NCI-H187 treated with DMSO at 0.1 percent for 48 hours (cell line): ENCODE measurements around the gene HOXA2.

Experiments
- DNase-seq: peaks from one replicate; lab custom pipeline; 2025; lab: John Stamatoyannopoulos, UW

Gene HOXA2

GRCh38 chr7:27098578-27099451 lies 3.7 kb downstream of the HOXA2 start:
- no peak for DNase-seq

DNA sequence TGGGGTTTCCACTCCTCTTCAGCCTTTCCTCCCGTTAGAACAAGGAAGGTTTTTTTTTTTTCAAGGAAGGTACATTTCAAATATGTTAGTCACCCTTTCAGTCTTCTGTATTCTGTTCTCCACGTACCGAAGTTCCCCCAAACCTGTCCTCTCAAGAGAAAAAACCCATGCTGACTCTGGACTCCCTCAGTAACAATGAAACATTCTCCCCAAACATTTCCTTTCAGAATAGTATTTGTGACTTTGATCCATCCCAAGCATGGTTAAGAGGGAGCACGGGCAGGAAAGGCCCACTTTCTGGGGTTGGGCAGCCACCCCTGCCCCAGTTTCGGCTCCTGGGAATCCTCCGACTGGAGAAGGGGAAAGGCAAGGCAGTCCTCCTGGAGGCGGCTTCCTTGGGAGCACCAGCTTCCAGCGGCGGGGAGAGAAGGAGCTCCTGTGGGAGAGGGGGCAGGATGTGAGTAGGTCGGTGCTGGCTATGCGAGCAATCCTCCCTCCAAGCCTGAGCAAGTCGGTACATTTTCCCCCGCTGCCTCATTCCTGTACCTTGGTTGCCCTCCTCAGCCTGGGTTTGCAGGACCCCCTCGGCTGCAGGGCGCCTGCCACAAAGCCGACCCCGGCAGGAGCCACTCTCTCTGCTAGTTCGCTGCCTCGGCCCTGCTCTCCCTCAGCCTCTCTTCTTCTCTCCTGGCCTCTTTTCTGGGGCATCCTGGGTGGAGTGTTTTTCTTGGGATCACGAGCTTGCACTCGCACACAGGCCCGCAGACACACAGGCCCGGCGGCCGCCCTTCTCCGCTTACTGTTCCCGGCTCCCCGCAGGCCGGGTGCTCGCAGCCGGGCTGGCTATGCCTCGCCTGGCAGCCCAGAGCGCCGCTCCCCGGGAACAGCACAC lies 4.6 kb downstream of the HOXA2 start:
- DNase-seq = no peak

GRCh38 chr7:27096768-27097514 lies 5.5 kb downstream of the HOXA2 start:
- no peak for DNase-seq

DNA sequence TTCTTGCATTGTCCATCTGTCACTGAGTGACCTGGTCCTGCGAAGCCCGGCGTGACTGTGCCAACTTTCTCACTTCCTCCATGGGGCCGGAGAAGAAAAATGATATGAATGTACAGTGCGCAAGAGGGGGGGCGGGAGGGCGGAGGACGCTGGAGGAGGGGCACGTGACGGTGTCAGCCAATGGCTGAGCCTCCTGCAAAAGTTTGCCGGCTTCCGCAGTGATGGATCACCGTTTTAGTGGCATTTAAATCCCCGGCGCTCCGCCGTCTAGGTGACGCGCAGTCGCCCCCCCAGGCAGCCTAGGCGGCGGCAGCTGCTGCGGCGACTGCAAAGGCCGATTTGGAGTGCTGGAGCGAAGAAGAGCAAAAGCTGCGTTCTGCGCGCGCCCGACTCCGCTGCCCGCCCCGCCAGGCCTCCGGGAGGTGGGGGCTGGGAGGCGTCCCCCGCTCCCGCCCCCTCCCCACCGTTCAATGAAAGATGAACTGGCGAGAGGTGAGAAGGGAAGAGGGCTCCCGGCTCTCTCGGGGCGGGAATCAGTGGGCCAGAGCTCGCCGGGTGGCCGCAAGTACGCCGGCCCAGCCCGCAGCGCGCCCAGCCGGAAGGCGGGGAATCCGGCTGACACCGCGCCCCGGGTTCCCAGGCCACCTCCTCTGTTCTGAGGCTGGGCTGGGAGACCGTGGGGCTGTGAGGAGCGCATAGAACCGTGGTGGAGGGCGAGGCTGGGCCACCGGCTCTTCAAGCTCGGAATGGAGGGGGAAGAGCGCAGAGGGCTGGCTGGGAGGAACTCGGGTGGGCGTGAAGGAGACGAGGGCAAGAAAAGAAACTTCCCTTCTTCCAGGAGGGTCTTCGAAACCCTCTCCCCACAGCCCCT lies 6.4 kb downstream of the HOXA2 start, which contains the start of gene HOXA1:
Gene HOXA1, minus strand, starts transcription at position 104 of the 871 bp plus-strand sequence. Its CDS starts 88 bp downstream, at position 16.
- DNase-seq = peak; percentile 44

- DNase-seq = no peak
Measured at GRCh38 chr7:27095050-27095896, 7.2 kb downstream of the HOXA2 start.

DNA sequence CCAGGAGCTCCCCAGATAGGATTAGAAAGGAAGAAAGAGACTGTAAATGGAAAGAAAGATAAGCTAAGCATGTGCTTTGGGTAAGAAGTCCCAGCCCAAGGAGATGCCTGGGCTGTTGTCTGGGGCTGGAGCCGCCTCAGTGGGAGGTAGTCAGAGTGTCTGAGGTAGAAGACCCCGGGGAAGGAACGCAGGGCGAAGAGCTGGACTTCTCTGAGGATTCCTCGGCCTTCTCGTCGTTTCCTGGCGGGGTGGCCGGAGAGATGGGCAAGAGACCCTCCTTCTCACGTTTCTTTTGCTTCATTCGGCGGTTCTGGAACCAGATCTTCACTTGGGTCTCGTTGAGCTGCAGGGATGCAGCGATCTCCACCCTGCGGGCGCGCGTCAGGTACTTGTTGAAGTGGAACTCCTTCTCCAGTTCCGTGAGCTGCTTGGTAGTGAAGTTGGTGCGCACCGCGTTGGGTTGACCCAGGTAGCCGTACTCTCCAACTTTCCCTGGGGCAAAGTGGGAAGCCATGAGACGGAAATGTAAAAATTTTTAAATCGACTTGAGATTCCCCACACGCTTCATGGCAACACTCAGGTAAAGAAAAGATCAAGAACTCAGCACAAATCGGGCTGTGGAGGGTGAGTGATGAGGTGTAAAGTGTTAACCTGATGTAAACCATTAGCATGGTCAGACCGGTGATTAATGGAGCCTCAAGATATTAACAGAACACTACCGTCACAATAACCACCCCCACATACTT lies 8.0 kb downstream of the HOXA2 start:
- no peak for DNase-seq

DNA sequence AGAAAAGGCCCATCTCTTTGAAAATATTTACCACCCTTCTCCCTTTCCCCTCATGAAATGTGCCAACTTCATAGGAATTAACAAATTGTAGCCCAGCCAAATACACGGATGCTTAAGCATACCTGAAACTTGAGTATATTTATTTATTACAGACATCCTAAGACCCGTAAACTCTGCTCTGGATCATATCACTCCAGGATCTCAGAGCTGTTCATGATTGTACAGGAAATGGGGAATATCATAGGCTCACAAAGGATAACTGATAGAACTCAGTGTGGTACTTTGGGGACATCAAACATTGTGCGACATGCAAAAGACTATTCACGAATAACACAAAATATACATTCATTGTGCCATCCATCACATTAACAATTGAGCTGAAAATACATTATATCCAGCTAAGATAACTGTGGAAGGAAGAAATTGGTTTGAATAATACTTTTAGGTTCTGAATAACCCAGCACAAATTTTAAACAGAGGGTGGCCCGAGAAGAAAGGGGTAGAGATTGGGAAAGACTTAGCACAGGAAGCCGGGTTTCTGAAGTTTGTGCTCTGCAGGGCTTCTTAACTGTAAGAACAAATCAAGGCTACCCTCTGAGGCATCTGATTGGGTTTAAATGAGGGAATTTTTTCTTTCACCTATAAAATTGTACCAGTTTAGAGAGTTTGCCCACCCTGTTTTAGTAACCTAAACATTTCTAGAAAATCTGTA lies 9.1 kb downstream of the HOXA2 start:
- no peak for DNase-seq

- no peak for DNase-seq
Measured at GRCh38 chr7:27092819-27093110, 9.7 kb downstream of the HOXA2 start.

GRCh38 chr7:27091941-27092818 lies 10.3 kb downstream of the HOXA2 start:
- DNase-seq = no peak

GRCh38 chr7:27091105-27091504 lies 11.4 kb downstream of the HOXA2 start:
- DNase-seq = no peak

- DNase-seq = no peak
Measured at GRCh38 chr7:27088002-27088922, 14.2 kb downstream of the HOXA2 start.

DNA sequence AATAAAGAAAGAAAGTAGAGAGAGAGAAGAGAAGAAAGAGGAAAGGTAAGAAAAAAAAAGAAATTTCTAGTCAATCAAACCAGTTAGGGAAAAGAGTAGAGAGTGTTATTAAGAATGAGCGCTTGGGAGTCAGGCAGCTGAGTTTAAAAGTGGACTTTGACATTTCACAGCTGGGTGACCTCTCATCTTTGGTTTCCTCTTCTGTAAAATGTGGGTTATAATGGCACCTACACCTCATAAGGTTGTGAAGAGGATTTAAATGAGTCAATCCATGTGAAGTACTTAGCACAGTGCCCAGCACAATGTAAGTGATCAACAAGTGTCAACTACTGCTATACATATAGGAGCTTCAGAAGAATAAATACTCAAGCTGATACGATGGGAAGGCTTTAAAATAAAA lies 18.8 kb downstream of the HOXA2 start:
- peak; percentile 18 for DNase-seq

GRCh38 chr7:27082171-27082570 lies 20.3 kb downstream of the HOXA2 start:
- DNase-seq = no peak

DNA sequence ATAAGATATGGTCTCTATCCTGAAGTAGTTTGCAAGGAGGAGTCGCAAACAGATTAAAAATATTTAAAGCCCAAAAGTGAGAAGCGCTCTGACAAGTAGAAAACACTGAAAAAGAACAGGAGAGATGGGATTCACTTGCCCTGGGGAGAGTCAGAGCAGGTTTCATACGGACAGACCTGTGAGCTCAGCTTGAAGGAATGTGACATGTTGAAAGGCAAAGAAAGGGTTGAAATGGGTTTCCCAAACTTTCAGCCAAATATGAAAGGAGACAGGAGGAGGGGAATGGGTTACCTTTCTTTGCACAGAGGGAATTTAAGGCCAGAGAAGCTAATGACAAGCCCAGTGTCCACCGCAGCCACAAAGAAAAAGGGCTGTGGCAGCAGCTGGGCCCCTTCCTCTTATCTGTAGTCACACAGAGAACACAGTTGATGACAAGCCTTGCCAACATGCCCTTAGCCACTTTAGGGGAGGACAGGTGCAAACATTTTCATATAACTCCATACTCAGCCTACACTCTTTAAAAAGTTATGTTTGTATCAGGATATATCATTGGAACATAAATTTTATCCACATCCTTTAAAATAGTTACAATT lies 21.5 kb downstream of the HOXA2 start:
- no peak for DNase-seq

- no peak for DNase-seq
Measured at GRCh38 chr7:27079234-27079975, 23.1 kb downstream of the HOXA2 start.
